ENCODE data around the gene CBX2. TPM values are rescaled to one million over a fixed set of nuclear protein-coding genes. Genes with fewer than 3 reads are reported as not detected.
A peak's percentile ranks its signal among the peaks of the same experiment; 100 is the strongest.

Gene CBX2
- total and polyA plus RNA-seq, 4 donors: 4.1 to 14.2 (median 11.5) TPM

GRCh38 chr17:79812353-79813258 lies 34.7 kb downstream of the CBX2 start:
- WGBS (ENCODE audit: insufficient coverage): 6% methylated on average over 39 of the region's 72 CpGs
- peak overlapping the region; percentile 29 for H3K4me3 ChIP-seq (ENCODE audit: low read depth, low read length)
- H3K9me3 ChIP-seq (ENCODE audit: control insufficient read depth, insufficient read depth, low read length): no peaks in the 10 kb centered on the region
- H3K27me3 ChIP-seq (ENCODE audit: control insufficient read depth, insufficient read depth, low read length): peaks cover 81% of the 10 kb centered on the region
- H3K36me3 ChIP-seq (ENCODE audit: control insufficient read depth, insufficient read depth, low read length): no peaks in the 10 kb centered on the region
- peaks cover 56% of the 10 kb centered on the region for H3K4me1 ChIP-seq (ENCODE audit: control insufficient read depth, insufficient read depth, low read length)
- peak overlapping the region; percentile 22 for H3K27ac ChIP-seq (ENCODE audit: low read depth, low read length)
- DNase-seq (ENCODE audit: low read depth in 4 of 6, low spot score in 6 of 6): peak in 2 of 6 donors; percentile 61 to 80

- WGBS (ENCODE audit: insufficient coverage): under 1% methylated on average over 76 of the region's 89 CpGs
- peaks cover 56% of the 10 kb centered on the region for H3K4me1 ChIP-seq (ENCODE audit: control insufficient read depth, insufficient read depth, low read length)
- H3K9me3 ChIP-seq (ENCODE audit: control insufficient read depth, insufficient read depth, low read length): no peaks in the 10 kb centered on the region
- peaks cover 72% of the 10 kb centered on the region for H3K27me3 ChIP-seq (ENCODE audit: control insufficient read depth, insufficient read depth, low read length)
- no peak overlapping the region for H3K4me3 ChIP-seq (ENCODE audit: low read depth, low read length)
- no peaks in the 10 kb centered on the region for H3K36me3 ChIP-seq (ENCODE audit: control insufficient read depth, insufficient read depth, low read length)
- DNase-seq (ENCODE audit: low read depth in 4 of 6, low spot score in 6 of 6): peak in 2 of 6 donors; percentile 84 to 85
- H3K27ac ChIP-seq (ENCODE audit: low read depth, low read length): no peak overlapping the region
Observed at GRCh38 chr17:79813297-79814126, 35.6 kb downstream of the CBX2 start.

GRCh38 chr17:79814127-79814973 lies 36.4 kb downstream of the CBX2 start:
- H3K9me3 ChIP-seq (ENCODE audit: control insufficient read depth, insufficient read depth, low read length): no peaks in the 10 kb centered on the region
- H3K4me1 ChIP-seq (ENCODE audit: control insufficient read depth, insufficient read depth, low read length): peaks cover 50% of the 10 kb centered on the region
- no peak overlapping the region for H3K27ac ChIP-seq (ENCODE audit: low read depth, low read length)
- no peak overlapping the region for H3K4me3 ChIP-seq (ENCODE audit: low read depth, low read length)
- WGBS (ENCODE audit: insufficient coverage): 18% methylated on average over 25 of the region's 43 CpGs
- H3K27me3 ChIP-seq (ENCODE audit: control insufficient read depth, insufficient read depth, low read length): peaks cover 64% of the 10 kb centered on the region
- no peaks in the 10 kb centered on the region for H3K36me3 ChIP-seq (ENCODE audit: control insufficient read depth, insufficient read depth, low read length)
- peak in 2 of 6 donors; percentile 51 to 60 for DNase-seq (ENCODE audit: low read depth in 4 of 6, low spot score in 6 of 6)

GRCh38 chr17:79814974-79815835 lies 37.3 kb downstream of the CBX2 start:
- 8% methylated on average over 96 of the region's 96 CpGs for WGBS (ENCODE audit: insufficient coverage)
- Histone ChIP-seq H3K36me3 (ENCODE audit: control insufficient read depth, insufficient read depth, low read length) (no peaks in the 10 kb centered on the region), H3K27ac (ENCODE audit: low read depth, low read length) (no peak overlapping the region), H3K9me3 (ENCODE audit: control insufficient read depth, insufficient read depth, low read length) (no peaks in the 10 kb centered on the region), H3K4me1 (ENCODE audit: control insufficient read depth, insufficient read depth, low read length) (peaks cover 44% of the 10 kb centered on the region), H3K4me3 (ENCODE audit: low read depth, low read length) (no peak overlapping the region), H3K27me3 (ENCODE audit: control insufficient read depth, insufficient read depth, low read length) (peaks cover 59% of the 10 kb centered on the region)
- DNase-seq (ENCODE audit: low read depth in 4 of 6, low spot score in 6 of 6): peak in 1 of 6 donors; percentile 48

GRCh38 chr17:79815836-79816461 lies 38.0 kb downstream of the CBX2 start:
- no peaks in the 10 kb centered on the region for H3K36me3 ChIP-seq (ENCODE audit: control insufficient read depth, insufficient read depth, low read length)
- peaks cover 53% of the 10 kb centered on the region for H3K27me3 ChIP-seq (ENCODE audit: control insufficient read depth, insufficient read depth, low read length)
- no peak for DNase-seq (ENCODE audit: low read depth in 4 of 6, low spot score in 6 of 6)
- no peak overlapping the region for H3K27ac ChIP-seq (ENCODE audit: low read depth, low read length)
- peaks cover 38% of the 10 kb centered on the region for H3K4me1 ChIP-seq (ENCODE audit: control insufficient read depth, insufficient read depth, low read length)
- no peak overlapping the region for H3K4me3 ChIP-seq (ENCODE audit: low read depth, low read length)
- no peaks in the 10 kb centered on the region for H3K9me3 ChIP-seq (ENCODE audit: control insufficient read depth, insufficient read depth, low read length)
- 36% methylated on average over 34 of the region's 41 CpGs for WGBS (ENCODE audit: insufficient coverage)

- H3K4me1 ChIP-seq (ENCODE audit: control insufficient read depth, insufficient read depth, low read length): peaks cover 17% of the 10 kb centered on the region
- no peaks in the 10 kb centered on the region for H3K36me3 ChIP-seq (ENCODE audit: control insufficient read depth, insufficient read depth, low read length)
- 81% methylated on average over 7 of the region's 12 CpGs for WGBS (ENCODE audit: insufficient coverage)
- no peak overlapping the region for H3K27ac ChIP-seq (ENCODE audit: low read depth, low read length)
- no peaks in the 10 kb centered on the region for H3K9me3 ChIP-seq (ENCODE audit: control insufficient read depth, insufficient read depth, low read length)
- H3K27me3 ChIP-seq (ENCODE audit: control insufficient read depth, insufficient read depth, low read length): peaks cover 33% of the 10 kb centered on the region
- H3K4me3 ChIP-seq (ENCODE audit: low read depth, low read length): no peak overlapping the region
- no peak for DNase-seq (ENCODE audit: low read depth in 4 of 6, low spot score in 6 of 6)
Observed at GRCh38 chr17:79818026-79818758, 40.2 kb downstream of the CBX2 start.

GRCh38 chr17:79819085-79819484 lies 41.1 kb downstream of the CBX2 start:
- no peak overlapping the region for H3K27ac ChIP-seq (ENCODE audit: low read depth, low read length)
- H3K9me3 ChIP-seq (ENCODE audit: control insufficient read depth, insufficient read depth, low read length): no peaks in the 10 kb centered on the region
- H3K36me3 ChIP-seq (ENCODE audit: control insufficient read depth, insufficient read depth, low read length): no peaks in the 10 kb centered on the region
- no peak for DNase-seq (ENCODE audit: low read depth in 4 of 6, low spot score in 6 of 6)
- H3K4me1 ChIP-seq (ENCODE audit: control insufficient read depth, insufficient read depth, low read length): peaks cover 12% of the 10 kb centered on the region
- peaks cover 31% of the 10 kb centered on the region for H3K27me3 ChIP-seq (ENCODE audit: control insufficient read depth, insufficient read depth, low read length)
- 66% methylated on average over 2 of the region's 5 CpGs for WGBS (ENCODE audit: insufficient coverage)
- no peak overlapping the region for H3K4me3 ChIP-seq (ENCODE audit: low read depth, low read length)
